Measurements from ENCODE around the gene THADA. TPM values are rescaled to one million over a fixed set of nuclear protein-coding genes. Genes with fewer than 3 reads are reported as not detected.

THADA gene
- total and polyA plus RNA-seq, 2 experiments from 2014 or later: 10.8 to 18.8 TPM

DNA sequence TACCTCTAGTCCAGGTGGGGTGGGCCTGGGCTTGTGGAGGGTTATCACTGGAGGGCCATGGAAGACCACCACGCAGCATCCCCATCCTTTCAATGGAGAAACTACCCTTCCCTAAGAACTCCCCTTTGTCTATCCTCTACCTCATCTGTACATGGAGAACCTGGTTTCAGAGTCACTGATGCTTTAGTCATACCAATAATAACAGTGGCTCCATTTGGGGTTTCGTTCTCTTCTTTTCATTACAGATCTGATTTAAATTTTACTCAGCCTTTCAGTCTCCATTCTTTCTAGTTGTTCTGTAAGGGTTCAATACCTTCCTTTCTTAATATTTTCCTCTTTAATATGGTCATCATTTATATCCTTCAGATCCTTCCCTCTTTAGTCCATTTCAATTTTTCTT lies 314.8 kb downstream of the THADA start:
- H3K4me1 ChIP-seq (ENCODE audit: insufficient read depth): peaks cover 14% of the 10 kb centered on the region
- H3K79me2 ChIP-seq: no peaks in the 10 kb centered on the region
- no peak for DNase-seq (ENCODE audit: low spot score)
- H3K27me3 ChIP-seq: no peaks in the 10 kb centered on the region
- no peaks in the 10 kb centered on the region for H3K9me2 ChIP-seq (replicated peaks; ENCODE audit: insufficient read depth)
- peaks cover 6% of the 10 kb centered on the region for H3K9me3 ChIP-seq (ENCODE audit: low read depth)
- no peak overlapping the region for H3K27ac ChIP-seq
- no peak overlapping the region for H3K4me3 ChIP-seq
- H3K4me2 ChIP-seq: no peak overlapping the region
- no peaks in the 10 kb centered on the region for H4K20me1 ChIP-seq (ENCODE audit: insufficient read depth, poor library complexity, severe bottlenecking)
- H2AFZ ChIP-seq: no peak overlapping the region
- no peaks in the 10 kb centered on the region for H3K36me3 ChIP-seq (replicated peaks; ENCODE audit: insufficient read depth, low read depth)
- TF ChIP-seq EZH2phosphoT487 (IDR thresholded peaks at IDR 0.05; ENCODE audit: low read depth, severe bottlenecking, unreplicated experiment): no peak
- TF ChIP-seq EZH2 (IDR thresholded peaks at IDR 0.05; ENCODE audit: borderline replicate concordance): no peak
- TF ChIP-seq, protein P1, sequence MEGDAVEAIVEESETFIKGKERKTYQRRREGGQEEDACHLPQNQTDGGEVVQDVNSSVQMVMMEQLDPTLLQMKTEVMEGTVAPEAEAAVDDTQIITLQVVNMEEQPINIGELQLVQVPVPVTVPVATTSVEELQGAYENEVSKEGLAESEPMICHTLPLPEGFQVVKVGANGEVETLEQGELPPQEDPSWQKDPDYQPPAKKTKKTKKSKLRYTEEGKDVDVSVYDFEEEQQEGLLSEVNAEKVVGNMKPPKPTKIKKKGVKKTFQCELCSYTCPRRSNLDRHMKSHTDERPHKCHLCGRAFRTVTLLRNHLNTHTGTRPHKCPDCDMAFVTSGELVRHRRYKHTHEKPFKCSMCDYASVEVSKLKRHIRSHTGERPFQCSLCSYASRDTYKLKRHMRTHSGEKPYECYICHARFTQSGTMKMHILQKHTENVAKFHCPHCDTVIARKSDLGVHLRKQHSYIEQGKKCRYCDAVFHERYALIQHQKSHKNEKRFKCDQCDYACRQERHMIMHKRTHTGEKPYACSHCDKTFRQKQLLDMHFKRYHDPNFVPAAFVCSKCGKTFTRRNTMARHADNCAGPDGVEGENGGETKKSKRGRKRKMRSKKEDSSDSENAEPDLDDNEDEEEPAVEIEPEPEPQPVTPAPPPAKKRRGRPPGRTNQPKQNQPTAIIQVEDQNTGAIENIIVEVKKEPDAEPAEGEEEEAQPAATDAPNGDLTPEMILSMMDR (IDR thresholded peaks at IDR 0.05; ENCODE audit: poor library complexity): no peak
- 47% methylated on average over 2 of the region's 2 CpGs for WGBS (ENCODE audit: low lambda C conversion rate, missing lambda C conversion rate)

DNA sequence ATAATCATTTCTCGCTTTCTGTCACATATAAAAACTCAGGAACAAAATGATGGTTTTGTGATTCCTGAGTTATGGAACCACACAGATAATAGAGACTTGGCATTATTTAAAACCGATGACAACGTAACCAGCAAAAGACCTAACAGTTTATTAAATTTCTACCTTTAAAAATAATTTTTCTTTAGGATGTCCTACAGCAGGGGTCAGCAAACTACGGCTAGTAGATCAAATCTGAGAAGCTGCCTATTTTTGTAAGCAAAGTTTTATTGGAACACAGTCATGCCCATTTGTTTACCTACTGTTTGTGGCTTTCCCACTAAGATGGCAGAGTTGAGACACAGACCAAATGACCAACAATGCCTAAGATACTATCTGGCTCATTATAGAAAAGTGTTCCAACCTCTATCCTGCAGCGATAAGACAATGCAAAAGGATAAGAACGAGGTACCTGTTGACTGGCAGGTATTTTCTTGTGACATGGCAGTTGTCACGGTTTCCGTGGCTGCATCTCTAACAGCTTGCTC lies 316.5 kb downstream of the THADA start:
- H3K9me3 ChIP-seq (ENCODE audit: low read depth): peaks cover 4% of the 10 kb centered on the region
- H3K27me3 ChIP-seq: no peaks in the 10 kb centered on the region
- no peak overlapping the region for H3K4me2 ChIP-seq
- 88% methylated on average over 8 of the region's 8 CpGs for WGBS (ENCODE audit: low lambda C conversion rate, missing lambda C conversion rate)
- H2AFZ ChIP-seq: no peak overlapping the region
- H4K20me1 ChIP-seq (ENCODE audit: insufficient read depth, poor library complexity, severe bottlenecking): no peaks in the 10 kb centered on the region
- TF ChIP-seq, protein P1 (IDR thresholded peaks at IDR 0.05; ENCODE audit: poor library complexity): no peak
- TF ChIP-seq EZH2phosphoT487 (IDR thresholded peaks at IDR 0.05; ENCODE audit: low read depth, severe bottlenecking, unreplicated experiment) (no peak), EZH2 (IDR thresholded peaks at IDR 0.05; ENCODE audit: borderline replicate concordance) (no peak)
- no peaks in the 10 kb centered on the region for H3K9me2 ChIP-seq (replicated peaks; ENCODE audit: insufficient read depth)
- H3K4me1 ChIP-seq (ENCODE audit: insufficient read depth): peaks cover 18% of the 10 kb centered on the region
- no peak overlapping the region for H3K4me3 ChIP-seq
- DNase-seq (ENCODE audit: low spot score): no peak
- H3K27ac ChIP-seq: no peak overlapping the region
- no peaks in the 10 kb centered on the region for H3K36me3 ChIP-seq (replicated peaks; ENCODE audit: insufficient read depth, low read depth)
- no peaks in the 10 kb centered on the region for H3K79me2 ChIP-seq

DNA sequence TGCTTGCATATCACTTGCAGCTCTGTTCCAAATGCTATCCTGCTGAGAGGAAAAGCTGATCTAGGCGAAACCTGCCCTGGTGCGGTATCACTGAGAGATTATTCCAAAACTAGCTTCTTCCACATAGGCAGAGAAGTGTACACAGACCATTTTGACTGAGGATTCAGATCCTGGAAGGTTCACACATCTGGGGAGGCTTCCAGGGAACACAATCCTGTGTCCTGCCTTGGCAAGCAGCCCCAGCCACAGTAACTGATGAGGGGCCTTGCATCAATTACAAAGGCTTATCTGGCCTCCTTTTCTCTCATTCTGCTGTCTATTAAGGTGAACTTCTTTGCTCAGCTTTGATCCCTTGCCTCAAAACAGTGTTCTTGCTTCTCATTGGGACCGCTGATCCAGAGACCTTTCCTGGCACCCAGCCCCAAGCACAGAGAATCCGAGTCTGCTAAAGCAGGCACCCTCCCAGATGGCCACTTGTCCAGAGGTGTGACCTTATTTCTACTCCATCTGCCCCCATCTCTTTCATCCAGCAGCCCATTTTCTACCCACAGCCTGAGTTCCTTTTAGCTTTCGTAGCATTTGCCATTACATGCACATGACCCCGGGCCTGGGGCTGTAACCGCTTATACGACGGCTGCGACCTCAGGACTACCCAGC lies 317.1 kb downstream of the THADA start:
- Histone ChIP-seq H3K79me2 (no peaks in the 10 kb centered on the region), H3K27ac (no peak overlapping the region), H3K27me3 (no peaks in the 10 kb centered on the region), H4K20me1 (ENCODE audit: insufficient read depth, poor library complexity, severe bottlenecking) (no peaks in the 10 kb centered on the region), H3K4me2 (no peak overlapping the region), H3K36me3 (replicated peaks; ENCODE audit: insufficient read depth, low read depth) (no peaks in the 10 kb centered on the region), H3K9me2 (replicated peaks; ENCODE audit: insufficient read depth) (no peaks in the 10 kb centered on the region), H3K9me3 (ENCODE audit: low read depth) (no peaks in the 10 kb centered on the region), H3K4me1 (ENCODE audit: insufficient read depth) (peaks cover 18% of the 10 kb centered on the region), H2AFZ (no peak overlapping the region), H3K4me3 (no peak overlapping the region)
- TF ChIP-seq, protein P1 (IDR thresholded peaks at IDR 0.05; ENCODE audit: poor library complexity): no peak
- TF ChIP-seq EZH2phosphoT487 (IDR thresholded peaks at IDR 0.05; ENCODE audit: low read depth, severe bottlenecking, unreplicated experiment) (no peak), EZH2 (IDR thresholded peaks at IDR 0.05; ENCODE audit: borderline replicate concordance) (no peak)
- DNase-seq (ENCODE audit: low spot score): no peak
- WGBS (ENCODE audit: low lambda C conversion rate, missing lambda C conversion rate): 88% methylated on average over 10 of the region's 10 CpGs

All from hepatocyte (in vitro differentiated cells).